HG03039 (cell line): ENCODE results near the gene ORC5.
"Not testable (repeated sequence)": the region's sequence is repeated elsewhere in the genome, so short reads cannot be mapped to it uniquely, and the experiment has no call there.

Experiments
- ATAC-seq: cut with Tn5 transposase; IDR thresholded peaks from one replicate; pipeline ENCODE4 v1.9.1; 2021; ENCODE audit warnings: mild to moderate bottlenecking, moderate library complexity; ENCODE audit not compliant: unreplicated experiment

Gene ORC5

GRCh38 chr7:104192434-104192833 lies 15.4 kb downstream of the ORC5 start:
- no peak for ATAC-seq

- no peak for ATAC-seq
Observed at GRCh38 chr7:104185346-104185745, 22.5 kb downstream of the ORC5 start.

- ATAC-seq = no peak
Observed at GRCh38 chr7:104179178-104179577, 28.6 kb downstream of the ORC5 start.

GRCh38 chr7:104177565-104178083 lies 30.2 kb downstream of the ORC5 start:
- not testable (repeated sequence) for ATAC-seq

GRCh38 chr7:104176332-104176731 lies 31.5 kb downstream of the ORC5 start:
- ATAC-seq = no peak

- no peak for ATAC-seq
Observed at GRCh38 chr7:104175361-104175984, 32.3 kb downstream of the ORC5 start.

- no peak for ATAC-seq
Observed at GRCh38 chr7:104174798-104175197, 33.0 kb downstream of the ORC5 start.

- no peak for ATAC-seq
Observed at GRCh38 chr7:104162081-104162480, 45.7 kb downstream of the ORC5 start.

- ATAC-seq = no peak
Observed at GRCh38 chr7:104161244-104161643, 46.6 kb downstream of the ORC5 start.

- ATAC-seq = no peak
Observed at GRCh38 chr7:104160375-104160774, 47.4 kb downstream of the ORC5 start.

- ATAC-seq = no peak
Observed at GRCh38 chr7:104156842-104157277, 51.0 kb downstream of the ORC5 start.

- ATAC-seq = no peak
Observed at GRCh38 chr7:104153287-104153686, 54.5 kb downstream of the ORC5 start.

- ATAC-seq = no peak
Observed at GRCh38 chr7:104152468-104152867, 55.3 kb downstream of the ORC5 start.

GRCh38 chr7:104150470-104150869 lies 57.3 kb downstream of the ORC5 start:
- no peak for ATAC-seq

- no peak for ATAC-seq
Observed at GRCh38 chr7:104149822-104150221, 58.0 kb downstream of the ORC5 start.

- ATAC-seq = no peak
Observed at GRCh38 chr7:104142147-104142546, 65.7 kb downstream of the ORC5 start.

GRCh38 chr7:104137971-104138370 lies 69.8 kb downstream of the ORC5 start:
- no peak for ATAC-seq

GRCh38 chr7:104137511-104137910 lies 70.3 kb downstream of the ORC5 start:
- no peak for ATAC-seq

GRCh38 chr7:104136981-104137380 lies 70.8 kb downstream of the ORC5 start:
- ATAC-seq = no peak

GRCh38 chr7:104136561-104136960 lies 71.3 kb downstream of the ORC5 start:
- ATAC-seq = no peak

GRCh38 chr7:104135760-104136558 lies 71.9 kb downstream of the ORC5 start:
- ATAC-seq = no peak

GRCh38 chr7:104133238-104133637 lies 74.6 kb downstream of the ORC5 start:
- no peak for ATAC-seq
